Gastrocnemius medialis (tissue), 4 donors: Measurements from ENCODE around the gene SSTR3.

Source experiments
- POLR2A ChIP-seq, 2 donors: fragments of 450-650 bp; IDR thresholded peaks; one replicate each; pipeline ENCODE4 v1.6.1; 2017; ENCODE audit warnings: antibody characterized with exemption in 2 of 2, mild to moderate bottlenecking in 2 of 2, moderate library complexity in 2 of 2
- TF ChIP-seq, protein P1 (sequence below), 5 experiments: fragments of 450-650 bp in 3 of 5; fragments of 200-600 bp in 2 of 5; sonication (generic) in 2 of 5; IDR thresholded peaks in 4 of 5; conservative IDR thresholded peaks in 1 of 5; 1 replicate in 4 of 5; 2 replicates in 1 of 5; pipeline ENCODE4 v1.5.1; 2016 to 2019; ENCODE audit warnings: antibody characterized with exemption in 5 of 5, mild to moderate bottlenecking in 3 of 5, moderate library complexity in 3 of 5

DNA sequence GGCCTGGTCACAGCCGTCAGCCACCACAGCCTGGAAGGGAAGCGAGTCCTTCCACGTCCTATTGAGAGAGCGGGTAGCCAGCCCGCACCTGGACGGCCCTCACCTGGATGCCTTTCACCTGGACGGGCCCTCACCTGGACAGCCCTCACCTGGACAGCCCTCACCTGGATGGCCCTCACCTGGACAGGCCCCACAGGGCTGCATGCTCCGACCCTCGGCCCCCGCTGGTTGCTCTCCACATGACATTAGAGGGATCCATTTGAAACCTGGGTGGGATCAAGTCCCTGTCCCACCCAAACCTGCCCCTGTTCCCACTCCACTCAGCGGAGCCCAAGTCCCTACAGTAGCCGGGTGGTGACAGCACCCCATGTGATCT lies 27.9 kb downstream of the SSTR3 start:
- TF ChIP-seq, protein P1, sequence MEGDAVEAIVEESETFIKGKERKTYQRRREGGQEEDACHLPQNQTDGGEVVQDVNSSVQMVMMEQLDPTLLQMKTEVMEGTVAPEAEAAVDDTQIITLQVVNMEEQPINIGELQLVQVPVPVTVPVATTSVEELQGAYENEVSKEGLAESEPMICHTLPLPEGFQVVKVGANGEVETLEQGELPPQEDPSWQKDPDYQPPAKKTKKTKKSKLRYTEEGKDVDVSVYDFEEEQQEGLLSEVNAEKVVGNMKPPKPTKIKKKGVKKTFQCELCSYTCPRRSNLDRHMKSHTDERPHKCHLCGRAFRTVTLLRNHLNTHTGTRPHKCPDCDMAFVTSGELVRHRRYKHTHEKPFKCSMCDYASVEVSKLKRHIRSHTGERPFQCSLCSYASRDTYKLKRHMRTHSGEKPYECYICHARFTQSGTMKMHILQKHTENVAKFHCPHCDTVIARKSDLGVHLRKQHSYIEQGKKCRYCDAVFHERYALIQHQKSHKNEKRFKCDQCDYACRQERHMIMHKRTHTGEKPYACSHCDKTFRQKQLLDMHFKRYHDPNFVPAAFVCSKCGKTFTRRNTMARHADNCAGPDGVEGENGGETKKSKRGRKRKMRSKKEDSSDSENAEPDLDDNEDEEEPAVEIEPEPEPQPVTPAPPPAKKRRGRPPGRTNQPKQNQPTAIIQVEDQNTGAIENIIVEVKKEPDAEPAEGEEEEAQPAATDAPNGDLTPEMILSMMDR (IDR thresholded peaks at IDR 0.05 in 4 of 5, conservative IDR thresholded peaks at IDR 0.05 in 1 of 5): no peak
- no peak for TF ChIP-seq POLR2A (IDR thresholded peaks at IDR 0.05)
